ENCODE results near the gene MEGF6.

The MEGF6 gene

GRCh38 chr1:3566951-3567804, 44.1 kb downstream of the MEGF6 start:
- Mint-ChIP-seq H3K27me3 (no peaks in the 10 kb centered on the region), H3K27ac (no peak overlapping the region), H3K36me3 (no peaks in the 10 kb centered on the region), H3K4me1 (no peaks in the 10 kb centered on the region), H3K4me3 (no peak overlapping the region), H3K9me3 (no peaks in the 10 kb centered on the region)

- no peak overlapping the region for H3K4me3 Mint-ChIP-seq
- H3K9me3 Mint-ChIP-seq = no peaks in the 10 kb centered on the region
- H3K27ac Mint-ChIP-seq = no peak overlapping the region
- no peaks in the 10 kb centered on the region for H3K36me3 Mint-ChIP-seq
- H3K27me3 Mint-ChIP-seq = no peaks in the 10 kb centered on the region
- H3K4me1 Mint-ChIP-seq = no peaks in the 10 kb centered on the region
Observed at GRCh38 chr1:3566003-3566885, 45.1 kb downstream of the MEGF6 start.

- Mint-ChIP-seq H3K27me3 (no peaks in the 10 kb centered on the region), H3K27ac (no peak overlapping the region), H3K36me3 (no peaks in the 10 kb centered on the region), H3K4me1 (no peaks in the 10 kb centered on the region), H3K9me3 (no peaks in the 10 kb centered on the region), H3K4me3 (no peak overlapping the region)
Observed at GRCh38 chr1:3564921-3565831, 46.1 kb downstream of the MEGF6 start.

DNA sequence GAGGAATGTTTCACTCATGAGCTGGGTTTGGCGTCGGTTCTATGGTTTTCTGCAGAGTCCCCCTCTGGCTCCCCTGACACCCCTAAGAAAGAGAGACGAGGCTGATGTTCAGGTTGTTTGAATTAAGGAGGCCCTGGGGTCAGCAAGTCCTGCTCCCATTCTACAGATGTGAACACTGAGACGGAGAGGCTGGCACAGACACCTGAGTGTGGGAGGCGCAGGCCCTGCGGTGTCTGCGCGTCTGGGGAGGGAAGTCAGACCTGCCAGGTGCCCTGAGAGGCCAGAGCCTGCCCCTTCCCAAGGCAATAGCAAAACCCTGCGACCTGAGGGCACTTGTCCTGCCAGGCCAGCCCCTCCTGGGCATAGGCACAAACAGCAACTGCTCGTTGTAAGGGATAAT, 47.7 kb downstream of the MEGF6 start:
- Mint-ChIP-seq H3K36me3 (no peaks in the 10 kb centered on the region), H3K9me3 (no peaks in the 10 kb centered on the region), H3K4me1 (no peaks in the 10 kb centered on the region), H3K27ac (no peak overlapping the region), H3K27me3 (no peaks in the 10 kb centered on the region), H3K4me3 (no peak overlapping the region)

- H3K36me3 Mint-ChIP-seq = no peaks in the 10 kb centered on the region
- no peaks in the 10 kb centered on the region for H3K27me3 Mint-ChIP-seq
- no peaks in the 10 kb centered on the region for H3K9me3 Mint-ChIP-seq
- no peak overlapping the region for H3K4me3 Mint-ChIP-seq
- no peaks in the 10 kb centered on the region for H3K4me1 Mint-ChIP-seq
- H3K27ac Mint-ChIP-seq = no peak overlapping the region
Observed at GRCh38 chr1:3563125-3563524, 48.2 kb downstream of the MEGF6 start.

- no peaks in the 10 kb centered on the region for H3K4me1 Mint-ChIP-seq
- no peak overlapping the region for H3K27ac Mint-ChIP-seq
- no peaks in the 10 kb centered on the region for H3K9me3 Mint-ChIP-seq
- H3K36me3 Mint-ChIP-seq = no peaks in the 10 kb centered on the region
- H3K27me3 Mint-ChIP-seq = no peaks in the 10 kb centered on the region
- H3K4me3 Mint-ChIP-seq = no peak overlapping the region
Observed at GRCh38 chr1:3562712-3563111, 48.6 kb downstream of the MEGF6 start.

DNA sequence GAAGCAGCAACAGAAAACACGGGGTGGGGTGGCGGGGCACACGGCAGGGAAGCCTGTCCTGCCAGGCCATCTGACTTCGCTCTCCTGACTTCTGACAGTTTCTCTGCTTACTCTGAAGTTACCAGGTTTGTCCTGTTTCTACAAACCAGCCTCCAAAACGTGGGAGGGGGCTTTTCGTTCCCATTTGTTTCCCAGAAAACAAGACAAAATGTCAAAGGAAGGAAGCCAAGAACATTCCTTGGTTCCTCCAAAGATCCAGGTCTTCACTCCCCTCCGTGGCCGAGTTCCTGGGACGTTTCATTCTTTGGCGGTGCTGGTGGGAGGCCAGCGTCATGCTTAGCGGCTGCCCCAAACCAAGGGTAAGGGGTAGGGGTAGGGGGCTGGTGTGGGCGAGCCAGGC, 49.6 kb downstream of the MEGF6 start:
- H3K27me3 Mint-ChIP-seq = no peaks in the 10 kb centered on the region
- no peaks in the 10 kb centered on the region for H3K4me1 Mint-ChIP-seq
- no peak overlapping the region for H3K4me3 Mint-ChIP-seq
- H3K27ac Mint-ChIP-seq = no peak overlapping the region
- H3K9me3 Mint-ChIP-seq = no peaks in the 10 kb centered on the region
- H3K36me3 Mint-ChIP-seq = no peaks in the 10 kb centered on the region

- Mint-ChIP-seq H3K4me1 (no peaks in the 10 kb centered on the region), H3K27ac (no peak overlapping the region), H3K4me3 (no peak overlapping the region), H3K36me3 (no peaks in the 10 kb centered on the region), H3K27me3 (no peaks in the 10 kb centered on the region), H3K9me3 (no peaks in the 10 kb centered on the region)
Observed at GRCh38 chr1:3560981-3561380, 50.3 kb downstream of the MEGF6 start.

DNA sequence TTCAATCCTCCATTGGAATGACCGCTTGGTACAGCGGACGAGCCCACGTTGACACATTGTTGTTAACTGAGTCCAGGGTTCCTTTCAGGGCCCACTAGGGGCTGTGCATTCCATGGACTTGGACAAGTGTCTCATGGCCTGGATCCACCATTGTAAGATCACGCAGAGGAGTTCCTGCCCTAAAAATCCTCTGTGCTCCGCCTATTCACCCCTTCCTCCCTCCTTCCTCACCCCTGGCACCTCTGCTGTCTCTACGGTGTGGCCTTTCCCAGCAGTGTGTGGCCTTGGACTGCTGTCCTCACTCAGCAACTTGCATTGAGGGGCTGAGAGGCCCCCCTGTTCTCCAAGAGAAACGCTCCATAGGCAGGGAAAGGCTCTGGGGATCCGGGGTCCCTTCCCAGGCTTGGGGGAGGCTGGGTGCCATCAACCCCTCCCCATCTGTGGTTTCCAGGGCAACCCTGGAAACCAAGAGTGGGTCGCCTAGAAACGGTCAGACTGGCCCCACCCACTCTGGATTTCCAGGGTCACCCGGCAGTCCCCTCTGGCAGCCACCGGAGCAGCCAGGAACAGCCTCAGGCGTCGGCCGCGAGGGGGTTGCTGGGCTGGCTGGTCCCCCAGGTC, 50.9 kb downstream of the MEGF6 start:
- Mint-ChIP-seq H3K27ac (no peak overlapping the region), H3K36me3 (no peaks in the 10 kb centered on the region), H3K9me3 (no peaks in the 10 kb centered on the region), H3K27me3 (no peaks in the 10 kb centered on the region), H3K4me3 (no peak overlapping the region), H3K4me1 (no peaks in the 10 kb centered on the region)

DNA sequence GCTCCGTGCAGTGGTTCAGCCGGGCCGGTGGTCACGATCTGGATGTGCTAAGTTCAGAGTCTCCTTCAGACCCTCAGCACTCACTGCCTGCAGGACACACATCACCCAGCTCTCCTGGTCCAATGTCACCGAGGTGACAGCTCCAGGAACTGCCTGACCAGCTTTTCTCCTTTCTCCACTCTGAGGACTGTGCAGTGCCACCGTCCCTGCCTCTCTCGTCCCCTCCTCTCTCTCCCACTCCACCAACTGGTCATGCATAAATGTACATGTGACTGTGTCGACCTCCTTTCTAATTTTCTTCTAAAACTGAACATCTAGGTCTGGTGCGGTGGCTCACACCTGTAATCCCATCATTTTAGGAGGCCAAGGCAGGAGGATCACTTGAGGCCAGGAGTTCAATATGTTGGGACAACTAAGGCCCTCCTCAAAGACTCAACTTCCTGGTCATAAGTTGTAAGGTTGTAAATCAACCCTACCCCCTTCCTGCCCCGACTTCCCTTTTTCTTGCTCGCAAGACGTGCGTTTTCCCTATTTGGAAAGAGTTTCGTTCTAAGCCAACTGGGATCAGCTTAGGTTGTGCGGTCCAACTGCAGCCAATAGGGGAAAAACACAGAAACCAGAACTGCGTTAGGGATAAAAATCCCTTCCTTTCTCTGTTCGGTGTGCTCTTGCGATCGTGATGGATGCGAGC, 53.1 kb downstream of the MEGF6 start:
- Mint-ChIP-seq H3K36me3 (no peaks in the 10 kb centered on the region), H3K4me1 (no peaks in the 10 kb centered on the region), H3K9me3 (no peaks in the 10 kb centered on the region), H3K4me3 (no peak overlapping the region), H3K27ac (no peak overlapping the region), H3K27me3 (no peaks in the 10 kb centered on the region)

DNA sequence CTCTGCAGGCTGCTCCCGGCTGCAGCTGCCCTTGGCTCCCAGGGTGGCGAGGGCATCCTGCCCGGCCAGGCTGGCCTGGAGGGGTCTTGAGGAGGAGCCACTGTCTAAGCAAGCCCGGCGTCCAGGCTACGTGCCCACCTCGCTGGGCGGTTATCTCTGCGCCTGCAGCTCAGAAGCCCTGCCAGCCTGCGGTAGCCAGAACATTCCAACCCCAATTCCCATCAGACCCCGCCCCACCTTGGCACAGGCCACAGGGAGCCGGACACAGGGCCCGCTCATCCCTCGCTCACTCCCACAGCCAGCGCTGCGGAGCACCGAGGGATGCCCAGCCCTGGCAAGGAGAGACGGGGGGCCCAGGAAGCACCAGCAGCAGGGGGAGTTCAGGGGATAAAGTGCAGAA, 53.9 kb downstream of the MEGF6 start:
- Mint-ChIP-seq H3K27ac (no peak overlapping the region), H3K4me3 (no peak overlapping the region), H3K27me3 (no peaks in the 10 kb centered on the region), H3K9me3 (no peaks in the 10 kb centered on the region), H3K36me3 (no peaks in the 10 kb centered on the region), H3K4me1 (no peaks in the 10 kb centered on the region)

DNA sequence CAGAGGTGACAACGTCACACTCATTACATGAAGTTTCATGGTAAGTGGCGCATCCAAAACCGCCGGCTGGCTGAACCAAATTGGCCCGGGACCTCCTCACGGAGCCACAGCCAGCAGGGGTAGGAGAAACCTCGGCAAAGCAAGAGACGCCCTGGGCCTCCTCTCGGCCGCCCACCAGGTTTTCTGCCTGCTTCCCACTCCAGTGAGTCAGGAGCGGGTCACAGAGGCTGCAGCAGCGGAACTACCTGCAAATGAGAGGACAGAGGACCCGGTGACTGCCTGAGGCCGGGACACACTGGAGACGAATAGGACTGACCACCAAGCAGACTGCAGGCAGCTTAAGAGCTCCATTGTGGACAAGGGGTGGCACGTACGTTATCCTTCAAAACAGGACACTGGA, 55.0 kb downstream of the MEGF6 start:
- Mint-ChIP-seq H3K4me1 (no peaks in the 10 kb centered on the region), H3K27ac (no peak overlapping the region), H3K4me3 (no peak overlapping the region), H3K36me3 (no peaks in the 10 kb centered on the region), H3K27me3 (no peaks in the 10 kb centered on the region), H3K9me3 (no peaks in the 10 kb centered on the region)

DNA sequence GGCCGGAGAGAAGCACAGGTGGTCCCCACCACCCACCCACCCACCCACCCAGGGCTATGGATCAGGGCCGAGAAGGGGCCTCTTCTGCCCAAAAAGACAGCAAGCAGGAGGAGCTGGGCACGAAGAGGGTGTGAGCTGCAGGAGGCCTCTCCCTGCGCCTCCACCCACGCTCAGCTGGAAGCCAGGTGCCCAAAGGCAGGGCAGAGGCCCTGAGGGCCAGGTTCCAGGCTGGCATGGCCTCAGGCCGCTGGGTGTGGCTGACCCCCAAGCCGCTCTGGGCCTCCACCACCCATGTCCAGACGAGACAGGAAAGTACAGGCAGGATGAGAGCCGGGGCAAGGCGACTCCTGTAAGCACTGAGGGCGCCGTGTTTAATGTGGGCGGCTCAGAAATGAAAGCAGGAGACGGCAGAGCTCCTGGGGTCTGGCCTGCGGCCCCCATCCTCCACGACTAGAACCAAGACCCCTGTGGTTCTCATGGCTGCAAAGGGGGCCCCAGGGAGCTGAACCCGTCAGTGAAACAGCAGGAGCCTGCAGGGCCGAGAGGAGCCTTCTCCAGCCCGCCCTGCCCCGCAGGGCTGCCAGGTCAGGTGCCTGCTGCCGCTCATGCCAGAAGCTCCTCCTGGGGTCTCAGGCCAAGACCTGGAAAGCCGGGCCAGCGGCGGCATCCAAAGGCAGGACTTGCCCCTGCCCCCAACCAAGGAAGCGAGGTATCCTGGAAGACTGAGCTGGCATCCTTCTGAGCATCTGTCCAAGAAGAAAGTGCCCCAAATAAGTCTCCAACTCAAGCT, 56.0 kb downstream of the MEGF6 start:
- H3K27ac Mint-ChIP-seq = no peak overlapping the region
- no peaks in the 10 kb centered on the region for H3K4me1 Mint-ChIP-seq
- H3K9me3 Mint-ChIP-seq = no peaks in the 10 kb centered on the region
- H3K27me3 Mint-ChIP-seq = no peaks in the 10 kb centered on the region
- H3K4me3 Mint-ChIP-seq = no peak overlapping the region
- no peaks in the 10 kb centered on the region for H3K36me3 Mint-ChIP-seq

- H3K27ac Mint-ChIP-seq = no peak overlapping the region
- no peaks in the 10 kb centered on the region for H3K36me3 Mint-ChIP-seq
- H3K9me3 Mint-ChIP-seq = no peaks in the 10 kb centered on the region
- no peak overlapping the region for H3K4me3 Mint-ChIP-seq
- H3K27me3 Mint-ChIP-seq = no peaks in the 10 kb centered on the region
- H3K4me1 Mint-ChIP-seq = no peaks in the 10 kb centered on the region
Observed at GRCh38 chr1:3553940-3554223, 57.4 kb downstream of the MEGF6 start.
